22Rv1 (cell line): ENCODE measurements around the gene PCTP.

ENCODE experiments used
- CTCF ChIP-seq: fragments of 450-650 bp; IDR thresholded peaks from 2 replicates; pipeline ENCODE4 v1.5.1; 2017; ENCODE audit warnings: mild to moderate bottlenecking
- ZFX ChIP-seq: fragments of 450-650 bp; IDR thresholded peaks from 2 replicates; pipeline ENCODE4 v1.6.1; 2017; ENCODE audit warnings: antibody characterized with exemption, borderline replicate concordance

- TF ChIP-seq CTCF (no peak), ZFX (no peak)
Measured at GRCh38 chr17:55793272-55793671, 42.4 kb downstream of the PCTP start.
